HG02763 (cell line): ENCODE data around the gene CHAF1A.

ENCODE experiments used
- ATAC-seq: cut with Tn5 transposase; IDR thresholded peaks from one replicate; pipeline ENCODE4 v1.9.1; 2021; ENCODE audit warnings: mild to moderate bottlenecking, moderate library complexity; ENCODE audit not compliant: unreplicated experiment

Gene CHAF1A

DNA sequence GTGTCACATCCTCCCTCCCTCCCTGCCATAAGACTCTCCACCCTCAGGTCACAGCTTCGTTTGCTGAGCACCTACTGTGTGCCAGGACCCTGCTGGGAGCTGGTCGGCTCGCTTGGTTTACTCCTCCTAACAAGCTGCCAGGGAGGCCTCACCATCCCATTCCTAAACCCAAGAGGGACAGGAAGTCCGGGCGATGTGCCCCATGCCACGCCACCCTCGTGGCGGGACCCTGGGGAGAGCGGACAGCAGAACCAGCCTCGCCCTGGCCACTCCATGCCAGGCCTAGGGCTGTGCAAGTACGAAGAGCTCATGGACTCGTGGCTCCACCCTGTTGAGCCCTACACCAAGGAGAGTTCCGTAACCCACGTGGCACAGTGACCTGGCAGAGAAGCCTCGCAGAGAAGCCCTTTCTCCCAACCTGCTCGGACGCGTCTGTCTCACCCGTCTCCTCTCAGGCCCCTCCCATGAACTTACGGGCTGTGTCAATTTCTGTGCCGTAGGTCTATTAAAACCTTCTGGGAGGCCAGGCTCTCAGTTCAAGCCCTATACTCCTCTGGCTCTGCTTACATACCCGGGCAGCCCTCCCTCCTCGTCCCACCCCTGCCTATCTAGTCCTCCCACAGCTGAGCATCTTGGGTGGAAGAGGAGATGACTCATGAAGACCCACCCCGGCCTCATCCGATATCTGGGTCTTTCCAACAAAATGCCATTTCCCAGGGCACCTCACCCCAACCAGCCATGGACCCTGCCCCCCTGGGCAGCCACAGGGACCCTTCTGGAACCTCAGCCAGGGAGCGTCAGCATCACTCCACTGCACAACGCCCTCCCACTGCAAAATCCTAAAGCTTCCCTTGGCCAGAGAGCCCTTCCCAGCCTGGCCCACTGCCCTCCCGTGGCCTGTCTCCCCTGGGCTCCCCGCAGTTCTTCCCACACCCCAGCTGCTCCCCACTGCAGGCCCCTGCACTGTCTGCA lies 52.6 kb downstream of the CHAF1A start:
- ATAC-seq: no peak

DNA sequence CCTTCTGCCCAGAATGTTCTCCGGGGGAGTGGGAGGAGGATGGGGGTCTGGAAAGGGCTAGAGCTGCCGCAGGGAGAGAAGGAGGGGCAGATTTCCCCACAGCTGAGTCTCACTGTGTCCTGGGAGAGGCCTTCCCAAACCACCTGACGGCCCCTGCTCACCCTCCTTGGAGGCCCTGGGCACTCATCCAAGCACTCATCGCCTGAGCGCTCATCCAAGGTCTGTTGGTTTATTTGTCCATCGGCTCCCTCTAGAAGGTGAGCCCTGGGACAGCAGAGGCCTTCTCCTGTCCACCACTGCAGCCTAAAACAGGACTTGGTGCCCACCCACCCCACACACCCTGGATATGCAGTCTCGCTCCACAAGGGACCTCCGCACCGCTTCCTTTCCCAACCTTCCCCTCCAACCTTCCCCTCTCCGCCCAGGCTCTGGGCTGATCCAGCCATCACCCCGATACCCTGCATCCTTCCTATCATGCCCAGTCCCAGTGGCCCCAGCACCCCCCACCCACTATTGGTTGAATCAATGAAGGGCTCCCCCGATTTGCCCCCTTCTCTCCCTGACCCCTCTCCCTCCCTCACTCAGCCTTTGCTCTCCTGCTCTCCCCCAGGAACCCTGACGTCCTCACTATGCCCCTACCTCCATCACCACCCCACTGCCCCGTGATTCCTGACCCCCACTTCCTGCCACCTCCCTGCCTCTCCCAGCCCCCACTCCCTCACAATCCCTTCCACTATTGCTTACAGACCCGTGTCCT lies 53.5 kb downstream of the CHAF1A start:
- no peak for ATAC-seq

- ATAC-seq: no peak
Observed at GRCh38 chr19:4456476-4456842, 54.0 kb downstream of the CHAF1A start.

DNA sequence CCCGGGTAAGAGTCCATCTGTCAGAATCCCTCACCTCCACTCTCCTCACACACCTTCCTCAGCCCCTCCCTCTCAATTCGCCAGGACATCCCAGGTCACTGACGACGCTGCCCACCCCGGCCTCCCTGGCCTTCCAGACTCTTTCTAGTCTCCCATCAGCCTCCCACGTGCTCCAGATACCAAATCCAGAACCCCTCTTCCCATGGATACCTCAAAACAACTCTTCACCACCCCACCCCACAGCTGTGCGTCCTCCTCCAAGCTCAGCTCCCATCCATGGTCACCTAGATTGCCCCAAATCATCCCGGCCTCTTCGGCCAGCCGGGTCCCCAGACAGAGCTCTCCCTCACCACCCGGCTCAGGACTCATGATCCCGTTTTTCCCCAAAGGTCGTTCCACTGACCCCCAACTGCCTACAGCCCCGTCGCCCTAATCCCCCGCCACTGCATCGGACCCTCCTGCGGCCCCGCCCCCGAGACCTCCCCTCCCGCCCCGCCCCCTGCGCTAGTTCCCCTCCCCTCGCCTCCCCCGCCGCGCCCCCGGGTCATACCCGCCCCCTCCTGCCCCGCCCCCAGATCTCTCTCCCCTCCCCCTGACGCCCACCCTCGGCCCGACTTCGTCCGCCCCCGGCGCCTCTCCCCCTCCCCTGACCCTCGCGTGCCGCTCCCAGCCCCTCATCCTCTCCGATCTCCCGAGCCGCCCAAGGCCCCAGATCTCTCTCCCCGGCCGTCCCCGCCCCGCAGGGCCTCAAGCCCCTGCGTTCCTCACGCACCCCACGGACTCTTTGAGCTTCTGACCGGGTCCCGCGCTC lies 54.6 kb downstream of the CHAF1A start:
- no peak for ATAC-seq

DNA sequence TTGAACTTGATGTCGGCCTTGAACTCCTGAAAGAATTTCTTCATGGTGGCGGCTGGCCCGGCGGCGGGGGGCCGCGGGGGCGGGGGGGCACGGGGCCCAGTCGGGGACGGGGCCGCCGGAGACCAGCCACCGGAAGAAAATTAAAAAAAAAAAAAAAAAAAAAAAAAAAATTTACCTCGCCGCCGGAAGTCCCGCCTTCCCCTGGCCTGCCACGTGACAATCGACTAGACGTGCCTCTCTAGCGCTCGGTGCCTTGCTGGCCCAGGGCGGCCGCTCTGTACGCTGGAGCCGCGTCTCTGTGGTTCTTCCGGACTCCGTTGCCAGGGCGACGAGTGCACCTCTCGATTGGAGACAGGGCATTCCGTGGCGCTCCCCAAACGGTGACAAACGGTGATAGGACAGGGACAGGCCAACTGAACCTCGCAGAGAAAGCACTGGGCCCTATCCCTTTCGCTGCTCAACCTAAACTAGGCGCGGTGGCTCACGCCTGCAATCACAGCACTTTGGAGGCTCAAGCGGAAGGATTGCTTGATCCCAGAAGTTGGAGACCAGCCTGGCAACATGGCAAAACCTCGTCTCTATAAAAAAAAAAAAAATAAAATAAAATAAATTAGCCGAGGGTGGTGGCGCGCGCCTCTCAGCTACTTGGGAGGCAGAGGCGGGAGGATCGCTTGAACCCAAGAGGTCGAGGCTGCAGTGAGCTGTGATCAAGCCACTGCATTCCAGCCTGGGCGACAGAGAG lies 55.4 kb downstream of the CHAF1A start, which contains the start of gene UBXN6:
Gene UBXN6, minus strand, starts transcription at position 141 of the 742 bp plus-strand sequence. Its CDS starts 97 bp downstream, at position 44.
- peak; percentile 89 for ATAC-seq

- no peak for ATAC-seq
Observed at GRCh38 chr19:4464815-4465581, 62.6 kb downstream of the CHAF1A start.

GRCh38 chr19:4467835-4468234 lies 65.4 kb downstream of the CHAF1A start:
- ATAC-seq: no peak

GRCh38 chr19:4471403-4472173 lies 69.1 kb downstream of the CHAF1A start:
- peak; percentile 86 for ATAC-seq

- ATAC-seq: no peak
Observed at GRCh38 chr19:4472174-4472974, 69.9 kb downstream of the CHAF1A start, which contains the start of gene HDGFL2. HDGFL2 (plus strand) TSS chr19:4472297; CDS start chr19:4472351, 54 bp downstream.

DNA sequence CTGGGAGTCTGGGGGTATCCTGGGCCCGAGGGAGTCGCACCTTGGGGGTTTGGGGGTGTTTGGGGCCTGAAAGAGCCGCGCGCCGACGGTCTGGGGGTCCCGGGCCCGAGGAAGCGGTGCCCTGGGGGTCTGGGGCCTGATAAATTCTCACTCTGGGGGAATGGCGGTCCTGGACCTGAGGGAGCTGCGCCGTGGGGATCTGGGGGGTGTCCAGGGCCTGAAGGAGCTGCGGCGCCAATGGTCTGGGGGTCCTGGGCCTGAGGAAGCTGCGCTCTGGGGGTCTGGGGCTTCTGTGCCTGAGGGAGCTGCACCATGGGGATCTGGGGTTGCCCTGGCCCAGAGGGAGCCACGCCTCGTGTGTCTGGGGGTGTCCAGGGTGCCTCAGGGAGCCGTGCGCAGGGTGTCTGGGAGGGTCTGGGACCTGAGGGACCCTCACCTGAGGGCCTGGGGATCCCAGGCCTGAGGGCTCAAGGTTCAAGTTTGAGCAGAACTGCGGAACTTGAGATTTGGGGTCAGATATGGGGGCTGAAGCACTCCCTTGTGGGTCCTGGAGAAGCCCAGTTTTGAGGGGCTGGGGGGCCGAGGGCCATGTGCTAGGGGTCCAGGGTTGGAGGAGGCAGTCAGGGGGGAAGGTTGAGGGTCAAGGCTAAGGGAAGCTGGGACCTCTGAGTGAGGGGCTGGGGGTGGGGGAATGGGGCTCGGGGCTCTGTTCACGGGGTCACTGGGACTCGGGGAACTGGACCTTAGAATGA lies 70.7 kb downstream of the CHAF1A start:
- no peak for ATAC-seq

- ATAC-seq: no peak
Observed at GRCh38 chr19:4473763-4474513, 71.5 kb downstream of the CHAF1A start.

- ATAC-seq: no peak
Observed at GRCh38 chr19:4474514-4475022, 72.1 kb downstream of the CHAF1A start.

- ATAC-seq: no peak
Observed at GRCh38 chr19:4477034-4477801, 74.8 kb downstream of the CHAF1A start.

DNA sequence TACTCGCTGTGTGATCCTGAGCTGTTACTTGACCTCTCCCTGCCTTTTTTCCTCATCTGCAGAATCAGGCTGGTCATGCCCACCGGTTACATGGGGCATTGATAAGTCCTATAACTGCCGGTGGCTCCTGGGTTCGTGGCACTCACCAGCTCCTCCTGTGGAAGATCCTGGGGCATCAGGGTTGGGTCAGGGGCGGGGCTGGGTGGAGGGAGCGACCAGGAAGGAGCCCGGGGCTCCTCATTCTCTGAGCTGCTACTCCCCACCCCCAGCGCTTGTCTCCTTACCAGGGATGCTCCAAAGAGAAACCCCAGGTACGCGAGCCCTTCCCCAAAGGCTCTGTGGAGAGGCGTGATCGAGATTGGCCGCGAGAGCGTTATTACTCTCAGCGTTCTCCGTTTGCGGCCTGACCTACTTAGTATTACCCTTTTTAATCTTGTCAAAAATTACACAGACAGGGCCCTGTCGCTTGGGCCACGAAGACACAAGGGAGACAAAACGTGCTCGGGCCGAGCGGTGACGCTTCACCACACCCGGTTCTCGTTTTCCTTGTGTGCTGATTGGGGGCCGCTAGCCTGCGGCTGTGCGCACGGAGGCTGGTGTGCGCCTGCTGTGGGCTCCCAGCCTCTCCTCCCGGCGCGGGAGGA lies 80.4 kb downstream of the CHAF1A start:
- ATAC-seq: no peak

GRCh38 chr19:4483385-4483784 lies 80.9 kb downstream of the CHAF1A start:
- ATAC-seq: no peak
